HG03280 (cell line): ENCODE measurements around the gene APBA2.

Experiments
- ATAC-seq: cut with Tn5 transposase; IDR thresholded peaks from one replicate; pipeline ENCODE4 v1.9.1; 2021; ENCODE audit warnings: mild to moderate bottlenecking, moderate library complexity; ENCODE audit not compliant: unreplicated experiment

APBA2 gene

DNA sequence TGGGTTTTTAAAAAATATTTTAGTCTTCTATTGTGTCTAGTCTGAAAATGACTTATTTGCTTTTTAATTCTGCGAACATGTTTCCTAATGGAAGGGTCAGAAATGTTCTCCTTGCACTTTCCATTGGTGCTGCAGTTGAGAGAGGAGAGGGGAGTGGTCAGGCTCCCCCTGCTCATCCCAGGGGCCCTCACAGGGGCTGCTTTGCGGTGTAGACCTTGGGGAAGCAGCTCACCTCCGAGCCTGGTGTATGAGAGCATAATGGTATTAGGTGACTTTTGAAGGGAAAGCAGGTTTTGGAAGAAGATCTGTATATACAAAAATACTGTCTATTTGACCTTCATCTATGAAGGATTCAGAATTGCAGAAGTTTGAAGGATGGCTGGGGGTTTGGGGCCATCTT lies 28.3 kb downstream of the APBA2 start:
- no peak for ATAC-seq

DNA sequence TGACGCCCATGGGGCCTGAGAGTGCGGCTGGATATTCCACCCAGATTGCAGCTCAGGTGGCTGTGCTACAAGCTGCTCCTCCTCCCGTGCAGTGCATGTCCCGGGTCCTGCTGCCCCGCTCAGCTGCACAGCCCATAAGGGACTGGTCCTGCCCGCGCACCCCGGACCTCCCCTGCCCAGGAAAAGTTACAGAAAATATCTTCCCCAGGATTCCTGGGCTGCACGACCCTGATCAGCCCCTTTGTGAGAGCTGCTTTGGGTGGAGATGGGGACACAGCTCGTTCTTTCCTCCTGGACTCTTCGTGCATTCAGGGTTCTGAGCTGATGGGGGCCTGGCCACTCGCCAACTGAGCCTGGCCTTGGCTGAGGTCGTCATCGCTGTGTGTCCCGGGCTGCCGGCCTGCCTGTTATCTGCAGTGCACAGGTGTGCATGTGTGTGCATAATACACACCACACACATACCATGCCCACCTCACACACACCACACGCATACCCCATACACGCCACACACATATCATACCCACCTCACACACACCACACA lies 28.8 kb downstream of the APBA2 start:
- ATAC-seq: no peak

DNA sequence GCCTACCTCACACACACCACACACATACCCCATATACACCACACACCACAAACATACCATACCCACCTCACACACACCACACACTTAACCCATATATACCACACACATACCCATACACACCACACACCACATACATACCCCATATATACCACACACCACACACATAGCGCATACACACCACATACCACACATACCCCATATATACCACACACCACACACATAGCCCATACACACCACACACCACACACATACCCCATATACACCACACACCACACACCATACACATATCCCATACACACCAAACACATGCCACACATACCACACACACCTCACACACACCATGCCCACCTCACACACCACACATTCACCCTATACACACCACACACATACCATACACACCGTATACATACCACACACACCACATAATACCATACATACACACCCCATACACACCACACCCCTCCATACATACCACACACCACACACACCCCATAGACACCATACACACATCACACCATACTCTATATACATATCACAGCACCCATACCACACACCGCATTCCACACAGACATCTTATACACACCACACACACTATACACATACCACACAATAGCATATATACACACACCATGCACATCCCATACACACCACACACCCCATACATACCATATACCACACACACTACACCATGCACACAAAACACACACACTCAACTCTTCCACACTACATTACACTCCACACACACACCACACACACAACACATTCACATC lies 29.5 kb downstream of the APBA2 start:
- no peak for ATAC-seq

DNA sequence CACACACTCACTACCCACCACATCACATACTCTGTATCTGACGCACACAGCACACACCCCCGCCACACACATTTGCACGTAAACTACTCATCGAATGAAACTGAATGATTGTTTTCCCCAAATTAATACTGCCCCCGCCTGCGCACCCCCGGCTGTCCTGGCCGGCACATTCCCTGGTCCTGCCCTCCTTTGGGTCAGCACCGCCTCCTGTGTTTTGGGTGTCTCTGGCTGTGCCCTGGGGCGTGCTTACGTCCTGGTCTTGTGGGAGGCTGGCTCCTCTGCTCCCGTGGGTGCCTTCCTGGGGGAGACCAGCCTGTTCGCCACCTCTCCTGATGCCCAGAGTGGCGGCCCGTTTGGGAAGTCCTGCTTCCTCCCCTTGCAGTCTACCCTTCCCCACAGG lies 30.2 kb downstream of the APBA2 start:
- ATAC-seq: no peak

DNA sequence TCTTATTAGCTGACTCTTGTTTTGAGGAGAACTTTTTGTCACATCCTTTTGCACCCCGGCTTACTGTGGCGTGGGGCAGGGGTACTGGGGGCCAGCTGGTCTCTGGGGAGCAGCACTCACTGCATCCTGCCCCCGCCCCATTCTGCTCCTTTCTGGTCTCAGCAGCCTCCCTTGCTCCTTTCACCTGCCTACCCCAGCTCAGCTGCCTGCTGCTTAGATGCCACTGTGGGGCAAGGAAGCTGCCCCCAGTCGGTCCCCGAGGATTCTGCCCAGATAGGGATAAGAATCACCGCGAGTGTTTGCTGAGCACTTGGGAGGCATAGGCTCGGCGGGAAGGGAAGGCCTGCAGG lies 32.0 kb downstream of the APBA2 start:
- no peak for ATAC-seq

DNA sequence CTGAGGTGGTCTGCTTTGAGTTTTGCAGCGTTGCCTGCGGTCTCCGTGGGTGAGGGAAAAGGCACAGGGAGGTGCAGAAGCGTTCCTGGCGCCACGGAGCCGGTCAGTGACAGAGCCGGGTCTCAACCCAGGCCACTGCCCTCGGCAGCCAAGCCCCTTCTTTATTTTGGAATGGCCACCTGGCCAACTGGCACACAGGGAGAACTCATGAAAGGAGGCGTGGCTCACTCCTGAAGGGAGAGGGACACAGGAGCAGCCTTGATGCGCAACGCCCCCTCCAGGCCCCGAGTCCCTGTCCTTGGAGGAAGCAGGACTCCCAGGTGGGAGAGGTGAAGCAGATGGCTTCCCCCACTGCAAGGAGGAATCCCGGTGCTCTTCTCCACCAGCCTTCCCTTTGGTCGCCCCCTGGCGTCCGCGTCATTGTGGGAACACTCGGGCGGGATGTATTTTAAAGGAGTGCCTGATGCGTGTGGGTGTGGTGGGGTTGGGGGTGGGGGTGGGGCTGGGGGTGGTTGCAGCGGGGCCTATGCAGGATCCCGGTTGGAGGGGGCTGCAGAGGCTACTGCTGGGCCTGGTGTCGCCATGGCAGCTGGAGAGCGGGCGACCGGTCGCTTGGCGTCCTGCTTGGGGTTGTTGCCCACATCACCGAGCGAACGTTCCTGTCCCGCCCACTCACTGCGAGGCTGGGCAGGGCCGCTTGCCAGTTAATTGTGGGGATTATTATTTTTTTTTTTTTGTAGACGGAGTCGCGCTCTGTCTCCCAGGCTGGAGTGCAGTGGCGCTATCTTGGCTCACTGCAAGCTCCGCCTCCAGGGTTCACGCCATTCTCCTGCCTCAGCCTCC lies 32.6 kb downstream of the APBA2 start:
- no peak for ATAC-seq

DNA sequence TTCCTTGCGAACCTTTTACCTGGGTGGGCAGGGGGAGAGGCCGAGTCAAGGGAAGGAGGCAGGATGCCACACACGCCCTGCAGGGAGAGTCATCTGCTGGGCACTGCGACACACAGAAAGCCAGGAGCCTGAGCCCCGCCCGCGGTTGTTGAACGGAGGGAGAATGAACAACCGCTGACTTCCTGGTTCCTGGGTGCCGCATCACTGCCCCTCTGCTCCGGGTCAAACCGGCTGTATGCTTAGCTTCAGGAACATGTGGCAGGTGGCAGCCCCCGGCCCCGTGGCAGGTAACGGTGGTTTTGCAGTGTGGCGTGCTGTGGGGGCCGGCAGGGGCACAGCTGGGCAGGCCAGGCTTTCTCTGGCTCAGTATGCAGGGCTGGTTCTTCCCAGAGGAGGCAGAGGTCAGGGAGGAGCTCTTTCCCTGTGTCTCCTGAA lies 33.4 kb downstream of the APBA2 start:
- no peak for ATAC-seq

DNA sequence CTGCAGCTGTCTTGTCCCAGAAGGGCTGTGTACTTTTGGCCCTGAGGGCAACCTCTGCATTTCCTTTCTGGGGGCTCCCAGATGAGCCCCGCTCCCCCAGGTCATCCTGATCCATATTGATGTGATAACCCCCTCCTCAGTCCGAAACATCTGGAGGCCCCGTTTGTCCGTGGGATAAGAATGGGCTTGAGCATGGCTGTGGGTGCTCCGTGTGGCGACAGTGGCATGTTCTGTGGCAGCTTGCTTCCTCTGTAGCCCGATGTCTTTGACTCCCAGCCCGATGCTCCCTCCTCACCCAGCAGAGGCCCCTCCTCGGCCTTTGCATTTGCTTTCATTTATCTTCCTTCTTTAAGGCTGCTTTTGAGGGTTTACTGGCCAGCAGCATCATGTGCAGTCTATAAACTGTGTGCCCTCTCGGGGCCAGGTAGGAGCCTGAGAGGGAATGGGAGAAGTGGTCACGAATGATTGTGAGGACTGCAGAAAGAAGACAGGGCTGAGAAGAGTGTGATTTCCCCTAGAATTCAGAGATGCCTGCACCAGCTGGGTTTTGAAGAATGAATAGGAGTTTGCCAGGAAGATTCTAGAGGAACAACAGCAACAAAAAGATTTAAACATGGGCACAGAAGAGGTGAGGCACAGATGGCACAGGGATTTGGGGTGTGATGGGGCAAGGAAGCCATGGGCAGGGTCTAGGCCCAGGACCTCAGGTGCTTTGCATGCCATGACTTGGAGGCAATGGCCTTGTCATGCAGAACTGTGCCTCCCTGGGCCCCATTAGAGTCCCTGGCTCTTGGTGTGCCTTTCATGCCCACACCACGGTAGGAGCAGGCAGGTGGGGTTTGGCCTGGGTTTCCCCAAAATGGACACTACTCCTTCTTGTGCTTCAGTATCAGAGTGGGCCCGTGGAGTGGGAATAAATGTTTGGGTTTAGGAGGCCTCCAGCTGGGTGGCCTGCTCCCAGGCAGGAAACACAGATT lies 34.2 kb downstream of the APBA2 start:
- ATAC-seq: no peak

DNA sequence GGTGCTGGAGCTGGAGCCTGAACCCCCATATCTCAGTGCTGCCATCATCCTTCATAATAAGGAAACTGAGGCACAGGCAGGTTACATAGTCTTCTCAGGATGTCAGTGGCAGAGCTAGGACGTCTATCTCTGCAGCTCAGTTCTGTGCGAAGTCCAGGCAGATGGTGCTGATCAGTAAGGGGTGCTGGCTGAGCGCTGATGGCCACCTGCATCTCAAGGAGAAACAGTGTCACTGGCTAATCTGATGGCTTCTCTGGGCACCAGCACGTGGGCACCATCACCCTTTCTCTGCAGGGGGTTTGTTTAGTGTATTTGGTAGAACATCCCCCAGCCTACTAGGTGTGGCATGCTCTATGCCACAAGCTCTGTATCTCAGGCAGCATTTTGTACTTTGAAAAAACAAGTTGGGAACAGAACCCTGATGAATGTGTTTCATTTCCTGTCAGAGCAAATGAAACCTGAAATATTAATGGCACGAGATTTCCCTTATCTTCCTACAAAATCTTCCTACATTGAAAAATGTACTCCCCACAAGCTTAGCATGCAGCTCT lies 35.1 kb downstream of the APBA2 start:
- no peak for ATAC-seq

DNA sequence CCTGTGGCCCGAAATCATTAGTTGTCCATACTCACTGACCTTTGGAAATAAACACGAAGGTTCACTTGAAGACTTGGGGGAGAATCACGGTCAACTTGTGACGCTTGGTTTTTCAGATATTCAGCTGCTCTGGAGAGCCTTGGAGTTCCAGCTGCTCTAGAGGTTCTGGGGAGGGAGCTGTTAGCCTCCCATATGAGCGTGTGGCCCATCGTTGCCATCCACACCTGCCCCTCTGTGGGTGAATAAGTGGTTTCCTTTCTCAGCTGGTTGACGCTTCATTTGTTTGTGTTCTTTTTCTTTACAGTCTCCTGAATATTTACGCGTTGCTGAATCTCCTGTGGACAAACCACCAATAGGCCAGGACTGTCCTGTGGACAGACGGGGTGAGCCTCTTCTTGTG lies 35.6 kb downstream of the APBA2 start:
- ATAC-seq: no peak

DNA sequence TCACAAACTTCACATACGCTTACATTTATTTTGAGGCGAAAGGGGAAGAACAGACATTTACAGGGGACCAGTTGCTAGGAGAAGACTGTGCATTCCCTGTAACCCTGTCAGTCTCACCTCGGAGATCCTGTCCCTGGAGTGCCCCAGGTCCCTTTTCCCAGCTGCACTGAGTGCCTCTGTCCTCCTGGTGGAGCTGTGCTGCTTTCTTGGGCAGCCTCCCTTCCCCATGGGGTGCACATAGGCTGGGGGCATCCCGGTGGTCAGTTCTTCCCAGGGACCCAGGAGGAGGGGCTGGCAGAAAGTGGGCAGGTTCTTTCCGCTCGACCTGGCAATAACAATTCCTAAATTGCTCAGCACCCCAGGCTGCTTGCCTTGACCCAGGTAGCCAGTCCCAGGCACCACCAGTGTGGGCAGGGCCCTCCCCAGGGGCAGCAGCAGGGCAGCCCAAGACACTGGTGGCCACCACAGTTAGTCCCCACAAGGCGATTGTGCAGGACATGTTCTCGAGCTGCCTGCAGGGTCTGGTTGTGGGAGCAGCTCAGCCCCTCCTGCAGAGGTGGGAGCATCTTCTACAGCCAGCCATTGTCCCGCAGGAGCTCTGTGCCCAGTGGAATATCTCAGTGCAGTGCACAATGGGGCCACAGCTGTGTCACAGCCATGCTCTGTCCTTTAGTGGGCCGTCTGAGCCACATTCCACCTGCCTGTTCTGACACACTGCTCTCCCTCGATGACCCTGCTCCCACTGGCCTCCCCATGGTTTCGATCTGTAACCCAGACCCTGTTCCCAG lies 36.3 kb downstream of the APBA2 start:
- no peak for ATAC-seq

DNA sequence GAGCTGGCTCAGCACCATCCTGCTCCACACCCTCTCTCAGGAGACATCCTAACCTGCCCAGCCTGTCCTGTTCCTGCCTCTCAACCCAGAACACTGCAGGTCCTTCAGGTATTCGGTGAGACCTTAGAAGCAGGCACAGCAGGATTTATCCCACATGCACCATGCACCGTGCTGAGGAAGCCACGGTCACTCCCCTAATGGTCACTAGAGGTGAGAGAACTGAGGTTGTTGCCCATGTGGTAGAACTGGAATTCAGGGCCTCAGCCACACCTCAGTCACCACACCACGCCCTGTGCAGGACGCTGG lies 36.9 kb downstream of the APBA2 start:
- ATAC-seq: no peak

DNA sequence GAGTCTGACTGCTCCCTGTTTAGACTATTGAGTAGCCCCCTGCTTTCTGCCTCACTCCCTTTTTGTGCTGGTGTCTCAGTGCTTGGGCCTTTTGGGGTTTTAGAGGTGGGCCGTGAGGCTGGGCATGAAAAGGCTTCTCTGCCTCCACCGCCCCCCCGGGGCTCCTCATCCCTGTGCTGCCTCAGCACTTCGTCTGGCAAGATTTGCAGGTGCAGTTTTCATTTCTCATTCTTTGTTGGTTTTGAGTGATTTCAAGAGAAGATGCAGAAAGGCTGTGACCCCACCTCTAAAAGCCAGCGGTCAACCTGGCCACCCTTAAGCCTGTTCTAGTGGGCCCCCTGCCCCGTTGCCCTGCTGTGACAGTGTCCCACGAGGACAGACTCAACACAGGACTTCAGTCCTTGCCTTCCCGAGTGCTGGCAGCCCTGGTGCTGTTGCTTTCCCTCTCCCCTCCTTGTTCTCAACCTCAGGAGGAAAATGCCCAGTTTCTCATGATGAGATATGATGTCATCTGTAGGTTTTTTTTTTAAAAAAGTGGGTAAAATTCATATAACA lies 38.0 kb downstream of the APBA2 start:
- no peak for ATAC-seq

DNA sequence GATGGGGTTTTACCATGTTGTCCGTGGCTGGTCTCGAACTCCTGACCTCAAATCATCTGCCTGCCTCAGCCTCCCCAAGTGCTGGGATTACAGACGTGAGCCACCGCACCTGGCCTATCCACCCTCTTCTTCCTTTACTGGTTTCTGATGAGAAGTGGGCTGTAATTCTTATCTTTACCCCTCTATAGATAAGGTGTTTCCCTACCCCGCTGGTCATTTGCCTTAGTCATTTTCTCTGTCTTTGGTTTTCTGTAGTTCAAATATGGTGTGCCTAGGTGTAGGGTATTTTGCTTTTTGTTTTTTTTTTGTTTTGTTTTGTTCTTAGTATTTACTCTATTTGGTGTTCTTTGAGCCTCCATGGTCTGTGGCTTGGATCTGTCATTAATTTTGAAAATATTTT lies 41.3 kb downstream of the APBA2 start:
- no peak for ATAC-seq

DNA sequence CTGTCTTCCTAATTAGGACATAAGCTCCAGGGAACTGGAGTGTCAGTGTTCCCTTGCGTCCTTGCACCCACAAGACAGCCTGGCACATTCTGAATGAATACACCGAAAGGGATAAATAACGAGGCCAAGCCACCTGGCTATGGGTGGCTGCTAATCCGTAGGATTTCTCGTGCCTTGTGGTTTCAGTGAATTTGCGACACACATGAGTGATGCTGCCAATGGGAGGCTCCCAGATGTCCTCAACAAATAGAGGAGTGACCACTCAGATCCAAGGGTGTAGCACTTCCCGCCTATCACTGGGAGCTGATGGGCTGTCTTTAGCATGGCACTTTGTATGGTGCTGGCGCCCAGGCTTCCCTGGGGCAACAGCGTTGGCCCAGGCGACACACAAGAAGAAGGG lies 43.4 kb downstream of the APBA2 start:
- ATAC-seq: no peak

DNA sequence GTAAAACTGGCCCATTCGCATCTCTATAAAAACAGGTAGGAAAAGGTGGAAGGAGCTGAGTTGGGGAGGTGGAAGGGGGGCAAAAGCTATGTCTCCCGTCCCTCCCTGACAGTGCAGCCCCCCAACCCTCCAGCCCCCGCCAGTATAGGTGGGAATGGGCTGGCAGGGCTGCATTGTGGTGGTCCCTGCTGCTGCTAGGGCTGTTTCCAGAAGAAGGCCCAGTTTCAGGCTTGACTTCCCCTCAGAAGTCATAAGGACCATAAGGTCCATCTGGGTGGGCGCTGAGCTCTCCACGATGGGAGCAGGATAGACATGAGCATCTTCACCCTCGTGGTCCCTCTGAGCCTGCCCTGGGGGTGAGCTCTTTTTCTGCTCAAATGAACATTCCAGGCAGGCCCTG lies 44.2 kb downstream of the APBA2 start:
- ATAC-seq: no peak

DNA sequence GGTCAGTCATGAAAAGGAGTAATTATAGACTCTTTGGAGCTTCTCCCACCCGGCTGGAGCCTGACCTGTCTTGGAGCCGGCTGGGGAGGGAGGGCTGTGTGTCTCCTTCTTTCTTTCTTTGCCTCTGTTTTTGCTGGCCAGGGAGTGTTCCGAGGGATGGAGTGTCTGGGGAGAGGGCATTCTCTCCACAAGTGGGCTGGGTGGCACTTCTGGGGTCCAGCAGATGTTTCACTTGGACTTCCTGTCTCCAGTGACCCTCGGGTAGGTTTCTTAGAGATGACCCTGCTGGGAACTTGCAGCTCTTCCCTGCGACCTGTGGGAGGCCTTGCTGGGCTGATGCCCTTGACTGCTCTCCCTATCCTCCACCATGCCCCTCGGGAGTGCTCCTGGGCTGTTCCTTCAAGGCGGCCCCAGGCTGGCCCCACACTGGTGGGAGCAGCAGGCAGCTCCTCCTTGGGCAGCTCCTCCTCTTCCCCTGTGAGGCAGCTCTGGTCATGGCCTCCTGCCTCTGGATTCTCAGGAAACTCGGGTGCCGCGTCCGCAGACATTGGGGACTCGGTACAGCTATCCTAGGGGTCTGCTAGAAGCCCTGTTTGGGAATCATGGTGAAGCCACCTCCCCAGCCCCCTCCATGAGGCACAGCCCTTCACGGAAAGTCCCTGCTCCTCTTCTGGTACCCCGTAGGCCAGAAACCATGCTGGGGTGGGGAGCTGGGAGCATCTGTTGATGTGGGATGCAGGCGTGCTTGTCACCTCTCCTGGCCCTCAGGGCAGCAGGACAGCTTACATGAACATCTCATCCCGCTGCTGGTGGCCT lies 44.9 kb downstream of the APBA2 start:
- no peak for ATAC-seq

DNA sequence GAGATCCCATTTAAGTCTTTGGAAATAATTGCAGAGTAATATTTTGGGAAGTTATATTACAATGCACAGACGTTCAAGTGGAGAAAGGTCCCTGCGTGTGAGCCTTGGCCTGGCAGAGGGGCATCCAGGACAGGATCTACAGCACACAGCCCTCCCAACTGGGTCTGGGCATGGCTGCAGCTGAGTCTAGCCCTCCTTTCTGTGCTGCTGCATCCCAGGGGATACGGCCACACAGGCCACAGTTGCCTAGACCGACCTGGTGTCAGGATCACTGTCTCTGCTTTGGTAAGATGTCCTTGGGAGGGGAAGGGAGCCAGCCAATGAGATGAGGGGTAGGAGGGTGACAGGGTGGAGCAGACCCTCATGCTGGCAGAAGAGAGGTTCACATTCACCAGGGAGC lies 46.1 kb downstream of the APBA2 start:
- no peak for ATAC-seq

DNA sequence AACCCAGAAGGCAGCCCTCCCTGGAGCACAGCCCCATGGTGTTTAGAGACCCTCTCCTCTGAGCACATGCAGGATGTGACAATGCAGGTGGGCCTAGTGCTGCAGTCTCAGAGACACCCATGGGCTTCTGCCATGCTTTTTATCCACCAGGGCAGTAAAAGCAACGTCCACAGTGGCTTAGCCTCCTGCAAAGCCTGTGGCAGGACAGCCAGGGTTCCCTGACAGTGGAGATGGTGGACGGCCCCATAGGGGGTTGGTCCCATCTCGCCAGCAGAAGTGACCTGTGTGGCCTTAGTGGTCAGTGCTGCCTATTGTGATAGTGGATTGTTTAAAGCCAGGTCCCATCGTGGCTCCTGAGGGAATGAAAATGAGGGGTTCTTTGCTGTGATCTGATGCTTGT lies 46.6 kb downstream of the APBA2 start:
- ATAC-seq: no peak
